ENCODE data around the gene GDF3.

GDF3 gene

DNA sequence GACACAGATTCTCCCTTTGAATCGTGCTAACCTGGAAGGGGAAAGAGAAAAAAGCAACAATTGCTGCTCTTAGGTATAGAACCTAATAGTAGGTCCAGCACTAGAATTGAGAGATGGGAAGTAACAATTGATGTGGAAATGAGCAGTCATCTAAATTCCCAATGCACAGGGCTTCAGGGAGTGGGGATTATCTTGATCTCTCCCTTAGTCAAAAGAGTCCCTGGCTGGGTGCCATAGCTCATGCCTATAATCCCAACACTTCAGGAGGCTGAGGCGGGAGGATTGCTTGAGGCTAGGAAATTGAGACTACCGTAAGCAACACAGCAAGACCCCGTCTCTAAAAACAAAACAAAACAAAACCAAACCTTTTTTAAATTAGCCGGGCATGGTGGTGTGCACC, 33.8 kb downstream of the GDF3 start:
- no peaks in the 10 kb centered on the region for H3K9me3 ChIP-seq (ENCODE audit: insufficient read depth, low read depth, low read length)
- H3K79me2 ChIP-seq (ENCODE audit: insufficient read depth, low read length) = no peaks in the 10 kb centered on the region
- H3K4me3 ChIP-seq (ENCODE audit: low read length, poor library complexity, severe bottlenecking) = no peak overlapping the region
- no peaks in the 10 kb centered on the region for H3F3A ChIP-seq (ENCODE audit: low read depth)
- no peak for TF ChIP-seq EZH2phosphoT487 (IDR thresholded peaks at IDR 0.05; ENCODE audit: borderline replicate concordance)
- TF ChIP-seq, protein P1, sequence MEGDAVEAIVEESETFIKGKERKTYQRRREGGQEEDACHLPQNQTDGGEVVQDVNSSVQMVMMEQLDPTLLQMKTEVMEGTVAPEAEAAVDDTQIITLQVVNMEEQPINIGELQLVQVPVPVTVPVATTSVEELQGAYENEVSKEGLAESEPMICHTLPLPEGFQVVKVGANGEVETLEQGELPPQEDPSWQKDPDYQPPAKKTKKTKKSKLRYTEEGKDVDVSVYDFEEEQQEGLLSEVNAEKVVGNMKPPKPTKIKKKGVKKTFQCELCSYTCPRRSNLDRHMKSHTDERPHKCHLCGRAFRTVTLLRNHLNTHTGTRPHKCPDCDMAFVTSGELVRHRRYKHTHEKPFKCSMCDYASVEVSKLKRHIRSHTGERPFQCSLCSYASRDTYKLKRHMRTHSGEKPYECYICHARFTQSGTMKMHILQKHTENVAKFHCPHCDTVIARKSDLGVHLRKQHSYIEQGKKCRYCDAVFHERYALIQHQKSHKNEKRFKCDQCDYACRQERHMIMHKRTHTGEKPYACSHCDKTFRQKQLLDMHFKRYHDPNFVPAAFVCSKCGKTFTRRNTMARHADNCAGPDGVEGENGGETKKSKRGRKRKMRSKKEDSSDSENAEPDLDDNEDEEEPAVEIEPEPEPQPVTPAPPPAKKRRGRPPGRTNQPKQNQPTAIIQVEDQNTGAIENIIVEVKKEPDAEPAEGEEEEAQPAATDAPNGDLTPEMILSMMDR (conservative IDR thresholded peaks at IDR 0.05; ENCODE audit: low read length) = no peak
- H3K9ac ChIP-seq (ENCODE audit: low read depth, low read length, poor library complexity, severe bottlenecking) = no peak overlapping the region
- no peaks in the 10 kb centered on the region for H3K4me1 ChIP-seq (ENCODE audit: insufficient read depth, low read length, poor library complexity, severe bottlenecking)
- H3K4me2 ChIP-seq (ENCODE audit: low read depth, low read length, poor library complexity, severe bottlenecking) = no peak overlapping the region
- no peaks in the 10 kb centered on the region for H3K36me3 ChIP-seq (ENCODE audit: insufficient read depth, low read length)
- no peaks in the 10 kb centered on the region for H4K20me1 ChIP-seq (ENCODE audit: insufficient read depth, low read length, poor library complexity, severe bottlenecking)
- no peaks in the 10 kb centered on the region for H3K9me2 ChIP-seq (replicated peaks; ENCODE audit: low read depth, low read length)
- no peaks in the 10 kb centered on the region for H3K27me3 ChIP-seq (ENCODE audit: insufficient read depth, low read length, poor library complexity, severe bottlenecking)
- H2AFZ ChIP-seq (ENCODE audit: low read length) = no peak overlapping the region

DNA sequence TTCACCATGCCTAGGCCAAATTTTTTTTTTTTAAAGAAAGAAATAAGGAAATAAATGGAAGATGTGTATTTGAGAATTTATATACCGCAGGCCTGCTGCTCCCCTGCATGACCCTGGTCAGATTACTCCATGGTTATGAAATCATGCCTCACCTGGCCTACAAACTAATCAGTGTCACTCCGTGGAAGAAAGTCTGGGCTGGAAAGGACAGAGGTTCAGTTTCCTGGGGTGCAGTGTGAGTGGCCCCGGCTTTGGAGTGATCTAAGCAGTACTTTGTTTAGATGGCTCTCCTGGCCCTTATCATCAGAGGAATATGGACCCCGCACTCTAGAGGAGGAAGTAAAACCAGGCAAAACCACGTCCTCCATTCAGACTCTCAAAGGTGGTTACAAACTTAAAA, 39.5 kb downstream of the GDF3 start:
- H3K9me2 ChIP-seq (replicated peaks; ENCODE audit: low read depth, low read length) = no peaks in the 10 kb centered on the region
- TF ChIP-seq, protein P1 (conservative IDR thresholded peaks at IDR 0.05; ENCODE audit: low read length) = no peak
- no peak for TF ChIP-seq EZH2phosphoT487 (IDR thresholded peaks at IDR 0.05; ENCODE audit: borderline replicate concordance)
- no peaks in the 10 kb centered on the region for H3K4me1 ChIP-seq (ENCODE audit: insufficient read depth, low read length, poor library complexity, severe bottlenecking)
- H3K79me2 ChIP-seq (ENCODE audit: insufficient read depth, low read length) = no peaks in the 10 kb centered on the region
- H3F3A ChIP-seq (ENCODE audit: low read depth) = no peaks in the 10 kb centered on the region
- no peaks in the 10 kb centered on the region for H3K27me3 ChIP-seq (ENCODE audit: insufficient read depth, low read length, poor library complexity, severe bottlenecking)
- no peak overlapping the region for H3K4me3 ChIP-seq (ENCODE audit: low read length, poor library complexity, severe bottlenecking)
- H3K9ac ChIP-seq (ENCODE audit: low read depth, low read length, poor library complexity, severe bottlenecking) = no peak overlapping the region
- H3K4me2 ChIP-seq (ENCODE audit: low read depth, low read length, poor library complexity, severe bottlenecking) = no peak overlapping the region
- 0 out of 2 replicates have a peak overlapping the region, but pooled peaks have one; percentile 1 for H2AFZ ChIP-seq (ENCODE audit: low read length)
- no peaks in the 10 kb centered on the region for H4K20me1 ChIP-seq (ENCODE audit: insufficient read depth, low read length, poor library complexity, severe bottlenecking)
- no peaks in the 10 kb centered on the region for H3K36me3 ChIP-seq (ENCODE audit: insufficient read depth, low read length)
- no peaks in the 10 kb centered on the region for H3K9me3 ChIP-seq (ENCODE audit: insufficient read depth, low read depth, low read length)

DNA sequence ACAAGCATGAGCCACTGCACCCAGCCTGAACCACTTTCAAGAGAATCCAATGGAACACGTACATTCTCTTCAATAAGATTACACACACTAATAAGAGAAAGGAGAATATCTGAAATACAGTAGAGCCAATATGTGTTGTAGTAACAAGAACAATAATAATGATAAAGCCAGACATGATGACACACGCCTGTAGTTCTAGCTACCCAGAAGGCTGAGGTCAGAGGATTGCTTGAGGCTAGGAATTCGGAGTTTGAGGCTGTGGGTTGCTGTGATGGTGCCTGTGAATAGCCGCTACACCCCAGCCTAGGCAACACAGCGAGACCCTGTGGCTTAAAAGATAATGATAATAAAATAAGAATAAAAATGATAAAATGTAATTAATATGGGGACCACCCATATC, 45.5 kb downstream of the GDF3 start:
- H3K27me3 ChIP-seq (ENCODE audit: insufficient read depth, low read length, poor library complexity, severe bottlenecking) = no peaks in the 10 kb centered on the region
- no peak overlapping the region for H2AFZ ChIP-seq (ENCODE audit: low read length)
- H3K9ac ChIP-seq (ENCODE audit: low read depth, low read length, poor library complexity, severe bottlenecking) = no peak overlapping the region
- no peaks in the 10 kb centered on the region for H3K9me3 ChIP-seq (ENCODE audit: insufficient read depth, low read depth, low read length)
- TF ChIP-seq EZH2phosphoT487 (IDR thresholded peaks at IDR 0.05; ENCODE audit: borderline replicate concordance) = no peak
- TF ChIP-seq, protein P1 (conservative IDR thresholded peaks at IDR 0.05; ENCODE audit: low read length) = no peak
- no peaks in the 10 kb centered on the region for H3K36me3 ChIP-seq (ENCODE audit: insufficient read depth, low read length)
- H4K20me1 ChIP-seq (ENCODE audit: insufficient read depth, low read length, poor library complexity, severe bottlenecking) = no peaks in the 10 kb centered on the region
- H3K9me2 ChIP-seq (replicated peaks; ENCODE audit: low read depth, low read length) = no peaks in the 10 kb centered on the region
- H3K79me2 ChIP-seq (ENCODE audit: insufficient read depth, low read length) = no peaks in the 10 kb centered on the region
- no peak overlapping the region for H3K4me3 ChIP-seq (ENCODE audit: low read length, poor library complexity, severe bottlenecking)
- H3K4me2 ChIP-seq (ENCODE audit: low read depth, low read length, poor library complexity, severe bottlenecking) = no peak overlapping the region
- H3K4me1 ChIP-seq (ENCODE audit: insufficient read depth, low read length, poor library complexity, severe bottlenecking) = no peaks in the 10 kb centered on the region
- no peaks in the 10 kb centered on the region for H3F3A ChIP-seq (ENCODE audit: low read depth)
